Measurements from ENCODE around the gene NOTUM. TPM values are rescaled to one million over a fixed set of nuclear protein-coding genes. Genes with fewer than 3 reads are reported as not detected.

The NOTUM gene
- total RNA-seq, 4 donors from 2014 or later = 0.83 TPM; not detected in 3

- H3K27me3 ChIP-seq = peaks cover 10 to 97% (median 34%) of the 10 kb centered on the region in 4 donors
- H3K36me3 ChIP-seq = no peaks in the 10 kb centered on the region
- H3K27ac ChIP-seq (replicated peaks in 1 of 4) = no peak overlapping the region
- intact Hi-C loops (cut with DNase I) = loop anchor here (10.0 kb wide), 1 partner anchor 198 kb away; no protein-coding TSS in a partner anchor
- H3K4me3 ChIP-seq = no peak overlapping the region
- peaks cover 15 to 29% (median 25%) of the 10 kb centered on the region in 4 donors for H3K4me1 ChIP-seq
- WGBS = 84% methylated on average over 20 of the region's 45 CpGs
- no peak for DNase-seq (ENCODE audit: extremely low spot score)
- no peak for TF ChIP-seq EP300 (IDR thresholded peaks at IDR 0.05)
- no peak for TF ChIP-seq POLR2A (IDR thresholded peaks at IDR 0.05; ENCODE audit: low read depth)
- TF ChIP-seq POLR2AphosphoS5 (IDR thresholded peaks at IDR 0.05) = no peak
- TF ChIP-seq, protein P1, sequence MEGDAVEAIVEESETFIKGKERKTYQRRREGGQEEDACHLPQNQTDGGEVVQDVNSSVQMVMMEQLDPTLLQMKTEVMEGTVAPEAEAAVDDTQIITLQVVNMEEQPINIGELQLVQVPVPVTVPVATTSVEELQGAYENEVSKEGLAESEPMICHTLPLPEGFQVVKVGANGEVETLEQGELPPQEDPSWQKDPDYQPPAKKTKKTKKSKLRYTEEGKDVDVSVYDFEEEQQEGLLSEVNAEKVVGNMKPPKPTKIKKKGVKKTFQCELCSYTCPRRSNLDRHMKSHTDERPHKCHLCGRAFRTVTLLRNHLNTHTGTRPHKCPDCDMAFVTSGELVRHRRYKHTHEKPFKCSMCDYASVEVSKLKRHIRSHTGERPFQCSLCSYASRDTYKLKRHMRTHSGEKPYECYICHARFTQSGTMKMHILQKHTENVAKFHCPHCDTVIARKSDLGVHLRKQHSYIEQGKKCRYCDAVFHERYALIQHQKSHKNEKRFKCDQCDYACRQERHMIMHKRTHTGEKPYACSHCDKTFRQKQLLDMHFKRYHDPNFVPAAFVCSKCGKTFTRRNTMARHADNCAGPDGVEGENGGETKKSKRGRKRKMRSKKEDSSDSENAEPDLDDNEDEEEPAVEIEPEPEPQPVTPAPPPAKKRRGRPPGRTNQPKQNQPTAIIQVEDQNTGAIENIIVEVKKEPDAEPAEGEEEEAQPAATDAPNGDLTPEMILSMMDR (IDR thresholded peaks at IDR 0.05) = no peak
- H3K9me3 ChIP-seq = no peaks in the 10 kb centered on the region
Observed at GRCh38 chr17:81956607-81957589, 4.1 kb downstream of the NOTUM start.

GRCh38 chr17:81955756-81956544, 5.0 kb downstream of the NOTUM start:
- TF ChIP-seq, protein P1 (IDR thresholded peaks at IDR 0.05) = no peak
- TF ChIP-seq EP300 (IDR thresholded peaks at IDR 0.05) (no peak), POLR2A (IDR thresholded peaks at IDR 0.05; ENCODE audit: low read depth) (no peak), POLR2AphosphoS5 (IDR thresholded peaks at IDR 0.05) (no peak)
- WGBS = 76% methylated on average over 4 of the region's 13 CpGs

DNA sequence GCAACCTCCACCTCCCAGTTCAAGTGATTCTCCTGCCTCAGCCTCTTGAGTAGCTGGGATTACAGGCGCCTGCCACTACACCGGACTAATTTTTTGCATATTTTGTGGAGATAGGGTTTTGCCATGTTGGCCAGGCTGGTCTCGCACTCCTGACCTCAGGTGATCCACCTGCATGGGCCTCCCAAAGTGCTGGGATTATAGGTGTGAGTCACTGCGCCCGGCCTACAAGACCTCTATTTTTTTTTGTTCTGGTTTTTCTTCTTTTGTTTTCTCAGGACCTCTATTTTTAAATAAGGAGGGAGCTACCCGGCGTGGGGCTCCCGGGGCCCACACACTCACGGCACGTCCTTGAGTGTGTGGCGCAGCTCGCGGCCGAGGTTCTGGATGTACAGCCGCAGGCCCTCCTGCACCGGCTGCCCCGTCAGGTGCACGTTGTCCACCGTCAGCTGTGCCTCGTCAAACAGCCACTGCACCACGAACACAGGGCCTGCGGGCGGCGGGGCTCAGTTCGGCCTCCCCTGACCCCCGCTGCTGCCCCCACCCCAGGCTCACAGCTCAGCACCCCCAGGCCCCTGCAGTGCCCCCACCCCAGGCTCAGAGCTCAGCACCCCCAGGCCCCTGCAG, 5.8 kb downstream of the NOTUM start:
- DNase-seq (ENCODE audit: extremely low spot score) = no peak
- Histone ChIP-seq H3K9me3 (no peaks in the 10 kb centered on the region), H3K27ac (replicated peaks in 1 of 4) (no peak overlapping the region), H3K4me3 (no peak overlapping the region), H3K36me3 (no peaks in the 10 kb centered on the region), H3K4me1 (peaks cover 8 to 12% (median 12%) of the 10 kb centered on the region in 4 donors), H3K27me3 (peaks cover 5 to 80% (median 24%) of the 10 kb centered on the region in 4 donors)
- WGBS = 85% methylated on average over 26 of the region's 26 CpGs
- intact Hi-C loops (cut with DNase I) = loop anchor here (10.0 kb wide), 1 partner anchor 200 kb away; no protein-coding TSS in a partner anchor
- TF ChIP-seq, protein P1 (IDR thresholded peaks at IDR 0.05) = no peak
- TF ChIP-seq POLR2AphosphoS5 (IDR thresholded peaks at IDR 0.05) (no peak), EP300 (IDR thresholded peaks at IDR 0.05) (no peak), POLR2A (IDR thresholded peaks at IDR 0.05; ENCODE audit: low read depth) (no peak)

More at GRCh38 chr17:81955756-81956544, 5.0 kb downstream of the NOTUM start:
- no peak overlapping the region for H3K27ac ChIP-seq (replicated peaks in 1 of 4)
- peaks cover 10 to 87% (median 29%) of the 10 kb centered on the region in 4 donors for H3K27me3 ChIP-seq
- H3K4me3 ChIP-seq = no peak overlapping the region
- no peak for DNase-seq (ENCODE audit: extremely low spot score)
- H3K36me3 ChIP-seq = no peaks in the 10 kb centered on the region
- no peaks in the 10 kb centered on the region for H3K9me3 ChIP-seq
- intact Hi-C loops (cut with DNase I) = loop anchor here (10.0 kb wide), 1 partner anchor 199 kb away; no protein-coding TSS in a partner anchor
- peaks cover 12 to 20% (median 18%) of the 10 kb centered on the region in 4 donors for H3K4me1 ChIP-seq

Measured in esophagus muscularis mucosa (tissue), 4 donors.